Heart left ventricle (tissue), 16 donors: ENCODE measurements around the gene CSNK1D. TPM values are rescaled to one million over a fixed set of nuclear protein-coding genes. Genes with fewer than 3 reads are reported as not detected.
"Not testable (repeated sequence)": the region's sequence is repeated elsewhere in the genome, so short reads cannot be mapped to it uniquely, and the experiment has no call there.

Experiments
- ATAC-seq, 4 donors: fragments of 200-7000 bp; cut with Tn5 transposase; one replicate each; pipeline ENCODE4 v1.9.1; 2020 to 2022; ENCODE audit warnings: moderate library complexity in 4 of 4, mild to moderate bottlenecking in 3 of 4, moderate number of reproducible peaks in 1 of 4
- DNase-seq, 5 donors: peaks; one replicate each; pipeline ENCODE4 v3.0.0-alpha.2; 2020
- H3K27ac ChIP-seq, 12 donors: fragments of 200-600 bp; sonication (generic) in 4 of 12; one replicate each; pipeline versions ENCODE4 v1.5.0 to v1.8.0; 2016 to 2022; ENCODE audit warnings: mild to moderate bottlenecking in 2 of 12
- H3K27me3 ChIP-seq, 9 donors: fragments of 200-600 bp; sonication (generic) in 2 of 9; one replicate each; pipeline versions ENCODE4 v1.5.1 to v1.8.0; 2016 to 2022; ENCODE audit warnings: mild to moderate bottlenecking in 3 of 9
- H3K36me3 ChIP-seq, 9 donors: fragments of 200-600 bp; sonication (generic) in 2 of 9; one replicate each; pipeline versions ENCODE4 v1.5.0 to v1.8.0; 2018 to 2022; ENCODE audit warnings: mild to moderate bottlenecking in 2 of 9
- H3K4me1 ChIP-seq, 12 donors: fragments of 200-600 bp; sonication (generic) in 4 of 12; one replicate each; pipeline versions ENCODE4 v1.5.0 to v1.8.0; 2016 to 2022; ENCODE audit warnings: mild to moderate bottlenecking in 3 of 12
- H3K4me3 ChIP-seq, 12 donors: fragments of 200-600 bp; sonication (generic) in 4 of 12; one replicate each; pipeline versions ENCODE4 v1.5.0 to v1.8.0; 2017 to 2022; ENCODE audit warnings: mild to moderate bottlenecking in 9 of 12, moderate library complexity in 4 of 12
- H3K9me3 ChIP-seq, 12 donors: fragments of 200-600 bp; sonication (generic) in 4 of 12; one replicate each; pipeline versions ENCODE4 v1.5.0 to v1.8.0; 2016 to 2022; ENCODE audit warnings: mild to moderate bottlenecking in 1 of 12
- CTCF ChIP-seq, 12 donors: fragments of 200-600 bp; sonication (generic) in 4 of 12; IDR thresholded peaks; one replicate each; pipeline versions ENCODE4 v1.5.0 to v1.8.0; 2018 to 2022; ENCODE audit warnings: antibody characterized with exemption in 12 of 12, mild to moderate bottlenecking in 5 of 12
- POLR2A ChIP-seq, 2 donors: fragments of 450-650 bp; IDR thresholded peaks; one replicate each; pipeline ENCODE4 v1.6.1; 2017; ENCODE audit warnings: antibody characterized with exemption in 2 of 2, mild to moderate bottlenecking in 2 of 2, moderate library complexity in 2 of 2
- whole genome bisulfite sequencing, 4 donors: extraction: QIAGEN DNeasy Blood & Tissue Kit in 2 of 4; methylation state at CpG; one replicate each; pipeline versions ENCODE4 v1.1.5 to v1.1.7; 2013 to 2018; 5-methylcytosine and 5-hydroxymethylcytosine counted together
- intact Hi-C, 10 donors: fragments of 100-400 bp; cut with DNase I; formaldehyde crosslinking; loops; one replicate each; pipeline versions ENCODE4 v1.11.1 to v1.14.2; 2022
- polyA plus RNA-seq, 2 donors: library from polyadenylated mRNA; stranded (reverse); fragments of 200-250 nt; gene quantifications; one replicate each; pipeline ENCODE4 v1.2.3, GENCODE V29; 2013
- total RNA-seq, 9 donors: library from RNA; depleted of rRNA in 2 of 9; stranded (reverse); fragments of >200 nt in 2 of 9; fragmentation: NEBNext Ultra II Directional in 3 of 9; extraction: Animal tissue kit (Norgen Biotek cat#: 25700) in 3 of 9; gene quantifications; one replicate each; pipeline versions ENCODE4 v1.1.0 to v1.2.4, GENCODE V29; 2016 to 2023
- donor health status: ischemic (EF 13 %, LVEDD 7.1; RV severe dilation, severe dysfunction).
- donor health status: healthy with polysubstance abuse.
- donor health status: DM: no; HTN: yes; CAD: no.
- donor health status: DM: no; HTN: no; CAD: no.
- donor health status: ischemic (EF 25% LVEDD 6.9; RV normal size, moderate dysfunction).
- donor health status: ischemic (EF 25% LVEDD 5.7; RV mildly dilated, moderate dysfunction).
- donor health status: healthy.
- donor health status: DM: yes; HTN: yes; CAD: no.
- donor health status: ischemic (EF 35%, LVEDD 5.7; RV mildly dilated, moderate dysfunction).
- donor health status: nonischemic (EF 11% LVEDD 7.7; RV severe dilation, severe dysfunction).
- donor health status: DM: yes; HTN: yes; CAD: no.
- donor health status: PGD.
- donor health status: ischemic (EF 29% LVEDD 5.4; RV normal size, mild dysfunction).
- donor health status: nonischemic (EF 23%, LVEDD 6.1; RV moderate dilation, normal function).

CSNK1D gene
- total and polyA plus RNA-seq, 11 donors = 38.4 to 88.1 (median 66.1) TPM

GRCh38 chr17:82258555-82258954 lies 14.9 kb downstream of the CSNK1D start:
- ATAC-seq (no peak), DNase-seq (no peak)
- TF ChIP-seq CTCF (IDR thresholded peaks at IDR 0.05) (no peak), POLR2A (IDR thresholded peaks at IDR 0.05) (no peak)
- H3K36me3 ChIP-seq = peaks cover 2 to 86% (median 80%) of the 10 kb centered on the region in 9 donors
- H3K4me1 ChIP-seq = no peaks in the 10 kb centered on the region
- WGBS, 4 donors = 67 to 73% (median 71%) methylated on average over 5 of the region's 5 CpGs
- no peak overlapping the region for H3K4me3 ChIP-seq
- H3K9me3 ChIP-seq = no peaks in the 10 kb centered on the region
- intact Hi-C loops = no loop called here
- H3K27me3 ChIP-seq = no peaks in the 10 kb centered on the region
- H3K27ac ChIP-seq = no peak overlapping the region

- TF ChIP-seq CTCF (IDR thresholded peaks at IDR 0.05) = no peak
- no peak for TF ChIP-seq POLR2A (IDR thresholded peaks at IDR 0.05)
- no peaks in the 10 kb centered on the region for H3K9me3 ChIP-seq
- H3K4me3 ChIP-seq = no peak overlapping the region
- H3K27me3 ChIP-seq = no peaks in the 10 kb centered on the region
- 60 to 68% (median 65%) methylated on average over 10 of the region's 10 CpGs for WGBS, 4 donors
- H3K36me3 ChIP-seq = peaks cover 4 to 86% (median 80%) of the 10 kb centered on the region in 9 donors
- intact Hi-C loops = loop anchor here in 1 of 10 donors (2.0 kb wide), 1 partner anchor 13 kb away; no protein-coding TSS in a partner anchor
- DNase-seq = no peak
- no peaks in the 10 kb centered on the region for H3K4me1 ChIP-seq
- peak; percentile 69 to 84 (median 80) for ATAC-seq
- no peak overlapping the region for H3K27ac ChIP-seq
Observed at GRCh38 chr17:82257473-82257872, 16.0 kb downstream of the CSNK1D start.

- Histone ChIP-seq H3K4me1 (peaks cover 0 to under 1% (median 0%) of the 10 kb centered on the region in 12 donors), H3K36me3 (peaks cover 4 to 86% (median 80%) of the 10 kb centered on the region in 9 donors), H3K9me3 (no peaks in the 10 kb centered on the region), H3K27ac (no peak overlapping the region), H3K27me3 (no peaks in the 10 kb centered on the region), H3K4me3 (no peak overlapping the region)
- no peak for ATAC-seq
- TF ChIP-seq POLR2A (IDR thresholded peaks at IDR 0.05) = no peak
- TF ChIP-seq CTCF (IDR thresholded peaks at IDR 0.05) = no peak
- intact Hi-C loops = loop anchor here in 1 of 10 donors (2.0 kb wide), 1 partner anchor 14 kb away; no protein-coding TSS in a partner anchor
- 91 to 95% (median 93%) methylated on average over 14 of the region's 14 CpGs for WGBS, 4 donors
- no peak for DNase-seq
Observed at GRCh38 chr17:82256242-82256885, 17.1 kb downstream of the CSNK1D start.

GRCh38 chr17:82255402-82255972 lies 18.0 kb downstream of the CSNK1D start:
- TF ChIP-seq POLR2A (IDR thresholded peaks at IDR 0.05) (no peak), CTCF (IDR thresholded peaks at IDR 0.05) (no peak)
- DNase-seq = no peak
- Histone ChIP-seq H3K9me3 (no peaks in the 10 kb centered on the region), H3K4me1 (peaks cover 0 to 9% (median 0%) of the 10 kb centered on the region in 12 donors), H3K27ac (no peak overlapping the region), H3K4me3 (no peak overlapping the region), H3K27me3 (no peaks in the 10 kb centered on the region), H3K36me3 (peaks cover 6 to 86% (median 80%) of the 10 kb centered on the region in 9 donors)
- peak in 1 of 4 donors; percentile 41 for ATAC-seq
- intact Hi-C loops = no loop called here
- WGBS, 4 donors = 81 to 84% (median 82%) methylated on average over 15 of the region's 15 CpGs

GRCh38 chr17:82254746-82255145 lies 18.8 kb downstream of the CSNK1D start:
- Histone ChIP-seq H3K36me3 (peaks cover 6 to 87% (median 85%) of the 10 kb centered on the region in 9 donors), H3K4me1 (peaks cover 0 to 16% (median 0%) of the 10 kb centered on the region in 12 donors)
- H3K27me3 ChIP-seq, H3K4me3 ChIP-seq, H3K27ac ChIP-seq, intact Hi-C loops, ATAC-seq, H3K9me3 ChIP-seq: not testable (repeated sequence)
- peak in 1 of 5 donors; percentile 4 for DNase-seq
- WGBS, 4 donors = 95 to 100% (median 97%) methylated on average over 8 to 33 of the region's 33 CpGs

GRCh38 chr17:82254096-82254495 lies 19.4 kb downstream of the CSNK1D start:
- intact Hi-C loops = not testable (repeated sequence)
- peak in 1 of 5 donors; percentile 25 for DNase-seq
- WGBS, 4 donors = 96 to 99% (median 97%) methylated on average over 6 to 39 of the region's 39 CpGs

More at GRCh38 chr17:82254096-82254495, 19.4 kb downstream of the CSNK1D start:
- H3K36me3 ChIP-seq = peaks cover 9 to 87% (median 85%) of the 10 kb centered on the region in 9 donors
- peaks cover 0 to 16% (median 0%) of the 10 kb centered on the region in 12 donors for H3K4me1 ChIP-seq
- H3K9me3 ChIP-seq, H3K27ac ChIP-seq, ATAC-seq, H3K27me3 ChIP-seq, H3K4me3 ChIP-seq: not testable (repeated sequence)
